ENCODE results near the gene TMEM135.

DNA sequence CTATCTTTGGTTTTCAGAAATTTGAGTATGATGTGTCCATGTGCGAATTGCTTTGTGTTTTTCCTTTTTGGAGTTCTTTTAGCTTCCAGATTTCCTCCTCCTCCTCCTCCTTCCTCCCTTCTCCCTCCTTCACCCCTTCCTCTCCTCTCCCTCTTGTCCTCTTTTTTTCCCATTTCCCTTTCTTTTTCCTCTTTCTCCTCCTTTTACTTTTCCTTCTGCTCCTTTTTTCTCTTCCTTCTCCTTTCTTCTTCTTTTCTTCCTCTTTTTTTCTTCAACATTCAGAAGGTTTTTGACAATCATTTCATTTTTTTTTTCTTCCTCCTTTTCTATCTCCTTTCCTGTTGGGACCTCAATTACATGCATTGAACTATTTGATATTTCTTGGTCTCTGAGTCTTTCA, 104.9 kb downstream of the TMEM135 start:
- TF ChIP-seq, protein P1, sequence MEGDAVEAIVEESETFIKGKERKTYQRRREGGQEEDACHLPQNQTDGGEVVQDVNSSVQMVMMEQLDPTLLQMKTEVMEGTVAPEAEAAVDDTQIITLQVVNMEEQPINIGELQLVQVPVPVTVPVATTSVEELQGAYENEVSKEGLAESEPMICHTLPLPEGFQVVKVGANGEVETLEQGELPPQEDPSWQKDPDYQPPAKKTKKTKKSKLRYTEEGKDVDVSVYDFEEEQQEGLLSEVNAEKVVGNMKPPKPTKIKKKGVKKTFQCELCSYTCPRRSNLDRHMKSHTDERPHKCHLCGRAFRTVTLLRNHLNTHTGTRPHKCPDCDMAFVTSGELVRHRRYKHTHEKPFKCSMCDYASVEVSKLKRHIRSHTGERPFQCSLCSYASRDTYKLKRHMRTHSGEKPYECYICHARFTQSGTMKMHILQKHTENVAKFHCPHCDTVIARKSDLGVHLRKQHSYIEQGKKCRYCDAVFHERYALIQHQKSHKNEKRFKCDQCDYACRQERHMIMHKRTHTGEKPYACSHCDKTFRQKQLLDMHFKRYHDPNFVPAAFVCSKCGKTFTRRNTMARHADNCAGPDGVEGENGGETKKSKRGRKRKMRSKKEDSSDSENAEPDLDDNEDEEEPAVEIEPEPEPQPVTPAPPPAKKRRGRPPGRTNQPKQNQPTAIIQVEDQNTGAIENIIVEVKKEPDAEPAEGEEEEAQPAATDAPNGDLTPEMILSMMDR (IDR thresholded peaks at IDR 0.05) = no peak
- no peak for TF ChIP-seq EZH2 (IDR thresholded peaks at IDR 0.05; ENCODE audit: borderline replicate concordance, insufficient read depth, low read depth, low read length, poor library complexity, severe bottlenecking)
